K562 (cell line): ENCODE results near the gene RCC2. TPM values are rescaled to one million over a fixed set of nuclear protein-coding genes. Genes with fewer than 3 reads are reported as not detected.

Source experiments
- ATF1 ChIP-seq, 2 experiments: fragments of 450-650 bp in 1 of 2; IDR thresholded peaks; 2 replicates each; pipeline ENCODE4 v1.6.1; 2016; ENCODE audit warnings: missing compliant biosample characterization in 1 of 2, missing genetic modification characterization in 1 of 2
- BHLHE40 ChIP-seq: IDR thresholded peaks from 2 replicates; pipeline ENCODE4 v1.6.1; 2011; ENCODE audit warnings: low read length, improper control_type of control experiment
- CEBPB ChIP-seq: fragments of 450-650 bp; IDR thresholded peaks from 2 replicates; pipeline ENCODE4 v1.6.1; 2016; ENCODE audit warnings: missing genetic modification characterization, missing compliant biosample characterization
- CTCF ChIP-seq, 3 experiments: IDR thresholded peaks in 2 of 3; conservative IDR thresholded peaks in 1 of 3; 2 replicates each; pipeline ENCODE4 v1.5.1; 2011 to 2012; ENCODE audit warnings: low read length in 3 of 3, mild to moderate bottlenecking in 3 of 3, control low read depth in 2 of 3, improper control_type of control experiment in 1 of 3, inconsistent platforms in 1 of 3, low read depth in 1 of 3, mixed read lengths in 1 of 3, moderate library complexity in 1 of 3; ENCODE audit not compliant: insufficient read depth in 2 of 3
- DDX20 ChIP-seq: fragments of 450-650 bp; IDR thresholded peaks from 2 replicates; pipeline ENCODE4 v1.6.1; 2016; ENCODE audit warnings: missing genetic modification characterization, low read depth, mild to moderate bottlenecking, missing compliant biosample characterization, moderate library complexity
- ESRRB ChIP-seq: fragments of 250-450 bp; sonication (Bioruptor Pico); IDR thresholded peaks from 2 replicates; pipeline ENCODE4 v1.5.0; 2020; ENCODE audit warnings: mild to moderate bottlenecking, moderate library complexity, borderline replicate concordance
- FOXJ2 ChIP-seq: fragments of 200-800 bp; sonication (Bioruptor generic); IDR thresholded peaks from 2 replicates; pipeline ENCODE4 v1.6.1; 2016; ENCODE audit warnings: missing genetic modification characterization, missing compliant biosample characterization
- HDAC6 ChIP-seq: IDR thresholded peaks from 2 replicates; pipeline ENCODE4 v1.6.1; 2012; ENCODE audit warnings: low read depth, mild to moderate bottlenecking, control low read depth, inconsistent platforms, low read length, moderate library complexity
- ID3 ChIP-seq, 2 experiments: fragments of 250-450 bp in 1 of 2; fragments of 450-650 bp in 1 of 2; sonication (Bioruptor Pico) in 1 of 2; IDR thresholded peaks; 2 replicates each; pipeline versions ENCODE4 v1.6.1 to v1.8.0; 2016 to 2021; ENCODE audit warnings: mild to moderate bottlenecking in 2 of 2, moderate library complexity in 2 of 2, missing compliant biosample characterization in 1 of 2, missing genetic modification characterization in 1 of 2
- JUN ChIP-seq, 2 experiments: sonication (generic) in 1 of 2; formaldehyde crosslinking in 1 of 2; IDR thresholded peaks; 2 replicates each; pipeline versions ENCODE4 v1.6.1 to v1.8.0; 2012 to 2022; ENCODE audit warnings: borderline replicate concordance in 2 of 2, mild to moderate bottlenecking in 2 of 2, improper control_type of control experiment in 1 of 2, low read depth in 1 of 2, low read length in 1 of 2, missing genetic modification reagents in 1 of 2
- JUND ChIP-seq, 2 experiments: IDR thresholded peaks; 2 replicates in 1 of 2; 3 replicates in 1 of 2; pipeline ENCODE4 v1.6.1; 2011; ENCODE audit warnings: borderline replicate concordance in 2 of 2, low read depth in 2 of 2, low read length in 2 of 2, improper control_type of control experiment in 1 of 2, missing biosample characterization in 1 of 2, missing genetic modification characterization in 1 of 2, missing genetic modification reagents in 1 of 2
- KLF16 ChIP-seq: IDR thresholded peaks from 2 replicates; pipeline ENCODE4 v1.6.1; 2016; ENCODE audit warnings: antibody characterized with exemption
- KLF6 ChIP-seq: fragments of 250-450 bp; sonication (Bioruptor Pico); IDR thresholded peaks from 2 replicates; pipeline ENCODE4 v1.4.0; 2020; ENCODE audit warnings: mild to moderate bottlenecking, moderate library complexity, borderline replicate concordance
- MAFF ChIP-seq: IDR thresholded peaks from 2 replicates; pipeline ENCODE4 v1.6.1; 2012; ENCODE audit warnings: low read length, improper control_type of control experiment
- NR2C1 ChIP-seq, 2 experiments: fragments of 450-650 bp; IDR thresholded peaks; 2 replicates each; pipeline ENCODE4 v1.6.1; 2017; ENCODE audit warnings: mild to moderate bottlenecking in 2 of 2, antibody characterized with exemption in 1 of 2, inconsistent platforms in 1 of 2, missing compliant biosample characterization in 1 of 2, missing genetic modification characterization in 1 of 2
- PTRF ChIP-seq: fragments of 450-650 bp; IDR thresholded peaks from 2 replicates; pipeline ENCODE4 v1.6.1; 2016; ENCODE audit warnings: mild to moderate bottlenecking, missing genetic modification characterization, missing compliant biosample characterization
- RBFOX2 ChIP-seq: fragments of 200-400 bp; formaldehyde crosslinking; IDR thresholded peaks from 2 replicates; pipeline ENCODE4 v1.6.1; 2017; ENCODE audit warnings: low read depth, mild to moderate bottlenecking, low read length, moderate library complexity
- RBM14 ChIP-seq: fragments of 200-400 bp; formaldehyde crosslinking; IDR thresholded peaks from 2 replicates; pipeline ENCODE4 v1.6.1; 2018; ENCODE audit warnings: low read depth, mild to moderate bottlenecking, low read length, moderate library complexity, borderline replicate concordance; ENCODE audit not compliant: insufficient read depth
- RFX7 ChIP-seq: fragments of 250-450 bp; sonication (Bioruptor Pico); IDR thresholded peaks from 2 replicates; pipeline ENCODE4 v1.5.1; 2021; ENCODE audit warnings: mild to moderate bottlenecking
- SIRT6 ChIP-seq: IDR thresholded peaks from one replicate; pipeline ENCODE4 v1.6.1; 2012; ENCODE audit warnings: low read depth, mild to moderate bottlenecking, control low read depth, inconsistent platforms, low read length, moderate library complexity
- TRIM28 ChIP-seq: fragments of 450-650 bp; IDR thresholded peaks from 2 replicates; pipeline ENCODE4 v1.6.1; 2017
- ZBED1 ChIP-seq: IDR thresholded peaks from 2 replicates; pipeline ENCODE4 v1.6.1; 2014
- ZNF583 ChIP-seq: fragments of 250-450 bp; sonication (Bioruptor Pico); IDR thresholded peaks from 2 replicates; pipeline ENCODE4 v1.4.0; 2020
- ZNF717 ChIP-seq: fragments of 250-450 bp; sonication (Bioruptor Pico); IDR thresholded peaks from 2 replicates; pipeline ENCODE4 v1.5.0; 2021
- polyA plus RNA-seq, 8 experiments: library from polyadenylated mRNA; depleted of rRNA in 4 of 8; stranded (reverse) in 5 of 8; unstranded in 3 of 8; fragments of >200 nt; fragmentation: Nextera tagmentation in 2 of 8; fragmentation: Illumina TruSeq in 1 of 8; extraction: Ambion mirVana in 2 of 8; extraction: Trizol in 1 of 8; gene quantifications; 2 replicates each; pipeline versions ENCODE4 v1.2.1 to v1.2.3, GENCODE V29; 2011 to 2014; ENCODE audit warnings: inconsistent platforms in 1 of 8, missing spikeins in 1 of 8
- total RNA-seq, 7 experiments: library from RNA; depleted of rRNA in 6 of 7; stranded (reverse); fragments of >200 nt in 6 of 7; fragmentation: Illumina TruSeq in 2 of 7; extraction: Trizol in 2 of 7; gene quantifications; 2 replicates each; pipeline versions ENCODE4 v1.2.1 to v1.2.3, GENCODE V29; 2011 to 2021; ENCODE audit warnings: low replicate concordance in 1 of 7

RCC2 gene
- total and polyA plus RNA-seq, 9 of the 15 experiments (the other 6 are each of a cell fraction or from before 2014, with no cell fraction given) = 31.8 to 292 (median 116) TPM

- TF ChIP-seq ID3 (CRISPR knock-in tag; IDR thresholded peaks at IDR 0.05) (no peak), ID3 (tag; IDR thresholded peaks at IDR 0.05) (peak; percentile 62; the same call in 1 of the 2 replicates), PTRF (tag) (no peak), KLF16 (0 out of 2 replicates have a peak, but pooled peaks have one; percentile 4), HDAC6 (no peak), ZBED1 (no peak), ATF1 (CRISPR knock-in tag; IDR thresholded peaks at IDR 0.05) (no peak), ATF1 (tag; IDR thresholded peaks at IDR 0.05) (peak; percentile 56), NR2C1 (IDR thresholded peaks at IDR 0.05) (no peak; the same call in 1 of the 2 replicates), NR2C1 (tag; IDR thresholded peaks at IDR 0.05) (peak; percentile 67), JUND (IDR thresholded peaks at IDR 0.05; ENCODE audit: borderline replicate concordance, low read depth, low read length) (peak; percentile 94), JUND (tag; IDR thresholded peaks at IDR 0.05; ENCODE audit: borderline replicate concordance, low read depth, low read length) (peak; percentile 90), CEBPB (peak; percentile 98), CTCF (IDR thresholded peaks at IDR 0.05 in 2 of 3, conservative IDR thresholded peaks at IDR 0.05 in 1 of 3; ENCODE audit: insufficient read depth in 2 of 3, low read depth in 1 of 3, low read length in 3 of 3) (0 out of 6 replicates have a peak, but pooled peaks of 1 of the 3 experiments have one; percentile 13), KLF6 (CRISPR knock-in tag) (peak; percentile 51; the same call in 1 of the 2 replicates), ZNF583 (peak; percentile 81; the same call in 1 of the 2 replicates), RFX7 (CRISPR knock-in tag) (no peak), ZNF717 (no peak), DDX20 (peak; percentile 59), SIRT6 (no peak), MAFF (no peak), TRIM28 (peak; percentile 32; the same call in 1 of the 2 replicates), JUN (IDR thresholded peaks at IDR 0.05; ENCODE audit: borderline replicate concordance, low read depth, low read length) (peak; percentile 91), JUN (CRISPR knock-in tag; IDR thresholded peaks at IDR 0.05; ENCODE audit: borderline replicate concordance) (no peak), BHLHE40 (peak; percentile 28; the same call in 1 of the 2 replicates), RBFOX2 (peak; percentile 65), FOXJ2 (peak; percentile 92), RBM14 (no peak), ESRRB (CRISPR knock-in tag) (no peak)
These were observed 2.0 kb upstream of the RCC2 start (continued) for GRCh38 chr1:17441265-17441992.
